Upper lobe of left lung (tissue), 6 donors: ENCODE data around the gene ZDHHC11B. TPM values are rescaled to one million over a fixed set of nuclear protein-coding genes. Genes with fewer than 3 reads are reported as not detected.
"Not testable (repeated sequence)": the region's sequence is repeated elsewhere in the genome, so short reads cannot be mapped to it uniquely, and the experiment has no call there.

ENCODE experiments used
- ATAC-seq, 2 donors: fragments of 200-7000 bp; cut with Tn5 transposase; one replicate each; pipeline ENCODE4 v1.9.1; 2022; ENCODE audit warnings: mild to moderate bottlenecking in 2 of 2, moderate library complexity in 2 of 2; ENCODE audit not compliant: low FRiP score in 2 of 2
- DNase-seq, 2 donors: peaks; one replicate each; pipeline ENCODE4 v3.0.0-alpha.2; 2019 to 2020
- H3K27ac ChIP-seq, 4 donors: fragments of 200-600 bp; sonication (generic); one replicate each; pipeline ENCODE4 v1.5.1; 2016 to 2019
- H3K27me3 ChIP-seq, 4 donors: fragments of 200-600 bp; sonication (generic); one replicate each; pipeline ENCODE4 v1.5.1; 2017 to 2019
- H3K36me3 ChIP-seq, 4 donors: fragments of 200-600 bp; sonication (generic); one replicate each; pipeline ENCODE4 v1.5.1; 2016 to 2019
- H3K4me1 ChIP-seq, 4 donors: fragments of 200-600 bp; sonication (generic); one replicate each; pipeline ENCODE4 v1.5.1; 2018 to 2019
- H3K4me3 ChIP-seq, 4 donors: fragments of 200-600 bp; sonication (generic); one replicate each; pipeline ENCODE4 v1.5.1; 2017 to 2019; ENCODE audit warnings: mild to moderate bottlenecking in 2 of 4, moderate library complexity in 1 of 4
- H3K9me3 ChIP-seq, 4 donors: fragments of 200-600 bp; sonication (generic); one replicate each; pipeline ENCODE4 v1.5.1; 2018 to 2019
- CTCF ChIP-seq, 6 experiments: fragments of 450-650 bp in 4 of 6; fragments of 200-600 bp in 2 of 6; sonication (generic) in 2 of 6; IDR thresholded peaks; one replicate each; pipeline ENCODE4 v1.5.1; 2016 to 2019; ENCODE audit warnings: antibody characterized with exemption in 6 of 6
- EP300 ChIP-seq, 4 donors: sonication (generic); formaldehyde crosslinking; IDR thresholded peaks; one replicate each; pipeline ENCODE4 v1.5.1; 2017; ENCODE audit warnings: antibody characterized with exemption in 4 of 4, control low read depth in 2 of 4
- POLR2A ChIP-seq, 4 donors: fragments of 450-650 bp; IDR thresholded peaks; one replicate each; pipeline ENCODE4 v1.5.1; 2016 to 2017; ENCODE audit warnings: antibody characterized with exemption in 4 of 4, mild to moderate bottlenecking in 2 of 4
- POLR2AphosphoS5 ChIP-seq, 2 donors: sonication (generic); formaldehyde crosslinking; IDR thresholded peaks; one replicate each; pipeline ENCODE4 v1.5.1; 2017; ENCODE audit warnings: antibody characterized with exemption in 2 of 2
- WGBS, 2 donors: methylation state at CpG; one replicate each; pipeline ENCODE4 v1.1.5; 2017 to 2018; 5-methylcytosine and 5-hydroxymethylcytosine counted together
- total RNA-seq, 6 donors: library from RNA; depleted of rRNA in 4 of 6; stranded (reverse); fragments of >200 nt in 4 of 6; gene quantifications; one replicate each; pipeline versions ENCODE4 v1.1.0 to v1.2.1, GENCODE V29; 2016 to 2021
- donor health status: DM: no; HTN: no; CAD: no; lungs with moderate emphysema.
- donor health status: DM: no; HTN: yes; CAD: no; lungs with severe emphysema.

Gene ZDHHC11B
- total RNA-seq: 10 to 100 TPM in 4 of 6 donors, 1 to 10 TPM in 2; 7.4 to 40.8 (median 13.1) TPM

- Histone ChIP-seq H3K27ac (peak within 1 kb of the TSS; percentile 41 to 67 (median 54)), H3K27me3 (peaks cover 0 to 18% (median 2%) of the 10 kb centered on the region in 4 donors), H3K4me3 (peak within 1 kb of the TSS; percentile 52 to 86 (median 64)), H3K4me1 (peaks cover 3 to 28% (median 15%) of the 10 kb centered on the region in 4 donors)
- DNase-seq (peak; percentile 96 to 97), ATAC-seq (peak; percentile 68 to 88)
- H3K36me3 ChIP-seq, H3K9me3 ChIP-seq: not testable (repeated sequence)
- 1 to 4% methylated on average over 8 to 89 of the region's 101 CpGs for WGBS, 2 donors
- peak in 1 of 2 donors; percentile 60 for TF ChIP-seq POLR2AphosphoS5 (IDR thresholded peaks at IDR 0.05)
- peak in 2 of 4 donors; percentile 46 to 61 for TF ChIP-seq POLR2A (IDR thresholded peaks at IDR 0.05)
Measured at GRCh38 chr5:784428-785177, at the start of gene ZDHHC11B. Gene ZDHHC11B (minus strand): TSS chr5:784729. CDS start chr5:766919, 17,810 bp downstream.

GRCh38 chr5:834013-834412, 49.5 kb upstream of the ZDHHC11B start:
- not testable (repeated sequence) for H3K4me1 ChIP-seq, H3K36me3 ChIP-seq, H3K27ac ChIP-seq, DNase-seq, ATAC-seq, H3K4me3 ChIP-seq, H3K9me3 ChIP-seq, H3K27me3 ChIP-seq
- 71 to 75% methylated on average over 2 of the region's 2 CpGs for WGBS, 2 donors

- H3K27me3 ChIP-seq, H3K9me3 ChIP-seq, H3K27ac ChIP-seq, H3K4me1 ChIP-seq, ATAC-seq, H3K36me3 ChIP-seq, H3K4me3 ChIP-seq: not testable (repeated sequence)
- 93 to 98% methylated on average over 10 to 16 of the region's 19 CpGs for WGBS, 2 donors
- DNase-seq: peak in 1 of 2 donors; percentile 52
Measured at GRCh38 chr5:828194-828593, 43.7 kb upstream of the ZDHHC11B start.

- not testable (repeated sequence) for H3K9me3 ChIP-seq, H3K4me3 ChIP-seq, H3K36me3 ChIP-seq, H3K27me3 ChIP-seq, H3K4me1 ChIP-seq, DNase-seq, H3K27ac ChIP-seq
- peak; percentile 26 to 45 for ATAC-seq
- WGBS, 2 donors: 55 to 60% methylated on average over 1 of the region's 1 CpG
Measured at GRCh38 chr5:825544-825943, 41.0 kb upstream of the ZDHHC11B start.

- Histone ChIP-seq H3K27me3 (no peaks in the 10 kb centered on the region), H3K9me3 (no peaks in the 10 kb centered on the region), H3K4me3 (no peak overlapping the region), H3K27ac (no peak overlapping the region), H3K36me3 (no peaks in the 10 kb centered on the region), H3K4me1 (no peaks in the 10 kb centered on the region)
- 81 to 83% methylated on average over 8 of the region's 8 CpGs for WGBS, 2 donors
- no peak for DNase-seq
- TF ChIP-seq CTCF (IDR thresholded peaks at IDR 0.05): no peak
- no peak for TF ChIP-seq EP300 (IDR thresholded peaks at IDR 0.05)
- no peak for TF ChIP-seq POLR2AphosphoS5 (IDR thresholded peaks at IDR 0.05)
- TF ChIP-seq POLR2A (IDR thresholded peaks at IDR 0.05): no peak
- no peak for ATAC-seq
Measured at GRCh38 chr5:821504-821903, 37.0 kb upstream of the ZDHHC11B start.

GRCh38 chr5:820245-820644, 35.7 kb upstream of the ZDHHC11B start:
- Histone ChIP-seq H3K27ac (no peak overlapping the region), H3K4me1 (no peaks in the 10 kb centered on the region), H3K4me3 (no peak overlapping the region), H3K27me3 (no peaks in the 10 kb centered on the region), H3K9me3 (peaks cover 0 to 6% (median 0%) of the 10 kb centered on the region in 4 donors), H3K36me3 (no peaks in the 10 kb centered on the region)
- 73 to 82% methylated on average over 3 of the region's 3 CpGs for WGBS, 2 donors
- DNase-seq: peak in 1 of 2 donors; percentile 10
- TF ChIP-seq CTCF (IDR thresholded peaks at IDR 0.05): no peak
- no peak for TF ChIP-seq POLR2AphosphoS5 (IDR thresholded peaks at IDR 0.05)
- no peak for TF ChIP-seq POLR2A (IDR thresholded peaks at IDR 0.05)
- no peak for TF ChIP-seq EP300 (IDR thresholded peaks at IDR 0.05)
- no peak for ATAC-seq

GRCh38 chr5:819078-819477, 34.5 kb upstream of the ZDHHC11B start:
- WGBS, 2 donors: 79 to 88% methylated on average over 3 of the region's 3 CpGs
- H3K36me3 ChIP-seq: no peaks in the 10 kb centered on the region
- DNase-seq (peak in 1 of 2 donors; percentile 1), ATAC-seq (no peak)
- no peak overlapping the region for H3K4me3 ChIP-seq
- peaks cover 0 to 6% (median 0%) of the 10 kb centered on the region in 4 donors for H3K9me3 ChIP-seq
- no peaks in the 10 kb centered on the region for H3K27me3 ChIP-seq
- TF ChIP-seq POLR2AphosphoS5 (IDR thresholded peaks at IDR 0.05) (no peak), EP300 (IDR thresholded peaks at IDR 0.05) (no peak), CTCF (IDR thresholded peaks at IDR 0.05) (no peak), POLR2A (IDR thresholded peaks at IDR 0.05) (no peak)
- H3K27ac ChIP-seq: no peak overlapping the region
- H3K4me1 ChIP-seq: no peaks in the 10 kb centered on the region
